ENCODE results near the gene DLG5.

The DLG5 gene

GRCh38 chr10:77820349-77820748, 106.2 kb downstream of the DLG5 start:
- no peak for DNase-seq (ENCODE audit: low spot score)

DNA sequence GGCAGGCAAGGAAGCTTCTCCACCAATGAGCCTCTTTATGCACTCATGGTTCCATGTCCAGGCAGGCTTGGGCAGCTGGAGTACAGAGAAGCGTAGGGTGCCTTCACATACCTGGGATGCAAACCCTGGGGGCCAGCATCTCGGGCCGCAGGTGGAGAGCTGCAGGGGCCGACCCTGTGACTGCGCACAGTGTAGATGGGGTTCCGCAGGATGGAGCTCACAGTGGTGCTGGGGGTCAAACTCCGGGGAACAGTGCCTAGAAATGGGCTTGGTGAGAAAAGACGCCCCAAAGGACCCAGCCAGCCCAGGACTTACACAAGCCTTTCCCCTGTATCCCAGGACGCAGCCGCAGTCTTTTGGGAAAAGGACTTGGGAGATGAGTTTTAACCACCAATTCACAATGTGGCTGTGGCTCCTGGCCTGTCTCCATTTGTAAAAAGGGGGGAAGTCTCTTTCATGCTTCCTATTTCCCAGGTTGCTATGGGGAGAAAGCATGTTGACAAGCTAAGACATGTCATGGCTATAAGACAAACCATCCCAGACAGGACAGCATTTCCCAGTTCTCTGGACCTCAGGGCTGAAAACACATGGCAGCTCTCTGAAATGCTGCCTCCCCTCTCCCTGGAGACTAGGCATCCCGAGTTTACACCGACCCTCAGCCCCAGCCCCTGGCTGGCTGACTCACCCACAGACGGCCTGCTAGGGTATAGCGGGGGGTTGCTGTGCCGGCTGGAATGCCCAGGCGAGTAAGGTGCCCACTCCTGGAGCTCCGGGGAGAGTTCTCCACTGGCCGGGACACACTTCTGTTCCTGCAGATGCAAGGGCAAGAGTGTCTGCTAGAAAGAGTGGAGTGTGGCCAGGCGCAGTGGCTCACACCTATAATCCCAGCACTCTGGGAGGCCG, 107.1 kb downstream of the DLG5 start:
- no peak for DNase-seq (ENCODE audit: low spot score)

DNA sequence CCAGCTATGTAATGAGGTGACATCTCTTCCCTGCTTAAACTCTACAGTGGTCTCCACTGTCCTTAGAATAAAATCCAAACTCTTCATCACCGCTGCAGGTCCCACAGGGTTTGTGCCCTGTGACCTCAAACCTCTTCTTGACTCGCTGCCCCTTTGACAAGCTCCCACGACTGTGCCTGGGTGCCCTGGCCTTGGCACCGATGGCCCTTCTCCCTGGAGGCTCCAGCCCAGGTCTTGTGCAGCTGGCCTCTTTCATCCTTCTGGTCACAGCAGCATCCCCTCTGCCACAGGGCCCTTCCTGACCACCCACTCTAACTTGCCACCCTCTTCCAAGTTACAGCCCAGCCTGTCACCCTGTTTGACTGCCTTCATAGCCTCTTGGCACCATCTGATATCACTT, 108.2 kb downstream of the DLG5 start:
- DNase-seq (ENCODE audit: low spot score) = no peak

GRCh38 chr10:77817541-77817940, 109.0 kb downstream of the DLG5 start:
- no peak for DNase-seq (ENCODE audit: low spot score)

DNA sequence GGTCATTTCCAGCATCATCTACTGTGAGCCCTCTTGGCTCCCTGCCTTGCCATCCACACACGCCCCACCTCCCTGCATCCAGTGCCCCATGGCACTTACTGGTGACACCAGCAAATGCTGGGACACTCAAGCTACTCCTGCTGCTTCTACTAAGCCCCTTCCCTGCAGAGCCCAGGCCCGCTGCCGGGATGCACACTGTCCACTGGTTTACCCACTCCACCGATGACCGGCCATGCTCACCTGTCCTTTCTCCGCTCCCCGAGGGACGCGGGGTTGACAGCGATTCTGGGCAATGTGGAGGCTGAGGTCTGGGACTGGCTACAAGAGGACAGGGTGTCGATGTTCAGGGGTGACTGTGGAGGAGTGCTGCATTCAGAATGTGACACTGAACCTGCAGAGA, 110.2 kb downstream of the DLG5 start:
- no peak for DNase-seq (ENCODE audit: low spot score)

DNA sequence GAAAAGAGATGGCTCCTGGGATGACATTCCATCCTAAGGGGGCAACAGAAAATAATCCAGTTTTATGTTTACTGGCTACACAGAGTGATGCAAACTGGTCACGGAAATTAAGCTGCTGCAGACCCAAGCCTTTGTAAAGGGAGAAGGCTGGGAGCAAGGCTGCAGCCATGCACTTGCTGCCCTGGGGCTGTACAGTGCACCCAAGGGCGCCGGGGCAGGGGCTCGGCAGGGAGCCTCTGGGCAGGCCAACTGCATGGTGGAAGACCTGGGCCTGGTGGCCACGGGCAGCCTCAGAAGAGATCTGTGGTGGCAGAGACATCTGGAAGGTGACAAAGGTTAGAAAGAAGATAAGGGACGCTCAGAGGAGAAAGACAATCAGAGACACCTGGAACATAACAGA, 113.8 kb downstream of the DLG5 start:
- DNase-seq (ENCODE audit: low spot score) = no peak

DNA sequence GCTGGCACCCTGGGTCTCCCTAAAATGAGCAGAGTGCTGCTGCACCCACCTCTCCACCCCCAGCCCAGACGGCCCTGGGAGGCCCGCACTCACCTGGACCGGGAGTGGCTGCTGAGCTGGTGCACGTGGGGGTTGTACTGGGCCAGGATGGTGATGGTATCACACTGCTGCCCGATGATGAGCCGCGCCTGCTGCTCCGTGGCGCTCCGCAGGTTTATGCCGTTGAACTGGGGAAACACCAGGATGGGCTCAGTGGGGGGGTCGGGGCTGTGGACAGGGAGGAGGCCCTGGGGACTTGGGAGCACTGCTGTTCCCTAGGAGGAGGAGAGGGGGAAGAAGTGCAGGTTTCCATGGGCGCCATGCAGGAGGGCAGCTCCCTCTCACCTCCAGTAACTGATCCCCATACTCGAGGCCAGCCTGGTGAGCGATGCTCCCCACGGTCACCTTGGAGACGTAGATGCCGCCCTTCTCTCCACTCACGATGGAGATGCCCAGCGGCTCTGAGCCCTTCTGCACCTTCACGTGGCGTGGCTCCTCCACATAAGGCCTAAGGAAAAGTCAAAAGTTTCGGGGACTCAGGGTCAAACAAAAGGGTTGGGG, 114.6 kb downstream of the DLG5 start:
- no peak for DNase-seq (ENCODE audit: low spot score)

DNA sequence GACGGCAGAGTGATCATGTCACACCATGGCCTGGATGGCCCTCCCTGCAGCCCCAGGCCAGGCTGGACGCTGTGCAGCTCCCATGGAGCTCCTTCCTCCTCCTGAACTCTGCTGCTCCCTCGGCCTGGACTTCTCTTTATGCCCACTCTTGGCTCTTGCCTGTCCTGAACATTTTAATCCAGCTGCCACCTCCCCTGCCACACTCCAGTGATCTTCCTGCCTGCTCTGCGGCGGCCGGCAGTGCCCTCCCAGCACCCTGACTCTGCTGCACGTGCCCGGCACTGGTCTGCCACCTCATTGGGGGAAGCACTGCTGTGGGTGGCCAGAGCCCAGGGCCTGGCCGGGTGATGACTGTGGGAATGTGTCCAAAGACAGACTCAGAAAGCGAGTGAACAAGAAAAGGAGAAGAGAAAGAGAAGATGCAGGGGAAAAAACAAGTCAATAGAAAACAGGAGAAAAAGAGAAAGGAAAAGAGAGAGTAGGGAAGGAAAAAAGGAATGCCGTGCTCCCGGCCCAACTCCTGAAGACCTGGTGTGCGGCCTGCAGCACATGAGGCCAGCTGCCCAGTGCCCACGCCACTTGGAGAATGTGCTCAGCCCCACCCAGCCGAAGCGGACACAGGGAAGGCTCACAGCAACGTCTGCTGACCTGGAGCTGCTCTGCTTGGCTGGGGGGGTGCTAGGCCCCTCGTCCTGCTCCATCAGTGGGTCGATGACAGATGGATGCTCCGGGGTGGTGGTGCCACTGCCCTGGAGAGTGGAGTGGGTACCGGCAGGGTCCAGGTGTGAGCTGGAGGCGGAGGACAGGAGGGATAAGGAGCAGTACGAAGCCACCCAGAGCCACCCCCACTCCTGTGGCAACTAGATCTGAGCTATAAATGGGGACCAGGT, 115.9 kb downstream of the DLG5 start:
- DNase-seq (ENCODE audit: low spot score) = no peak

GRCh38 chr10:77809336-77809735, 117.2 kb downstream of the DLG5 start:
- DNase-seq (ENCODE audit: low spot score) = no peak

- DNase-seq (ENCODE audit: low spot score) = no peak
These were observed 118.8 kb downstream of the DLG5 start for GRCh38 chr10:77807706-77808105.

GRCh38 chr10:77806511-77807157, 119.9 kb downstream of the DLG5 start:
- no peak for DNase-seq (ENCODE audit: low spot score)

DNA sequence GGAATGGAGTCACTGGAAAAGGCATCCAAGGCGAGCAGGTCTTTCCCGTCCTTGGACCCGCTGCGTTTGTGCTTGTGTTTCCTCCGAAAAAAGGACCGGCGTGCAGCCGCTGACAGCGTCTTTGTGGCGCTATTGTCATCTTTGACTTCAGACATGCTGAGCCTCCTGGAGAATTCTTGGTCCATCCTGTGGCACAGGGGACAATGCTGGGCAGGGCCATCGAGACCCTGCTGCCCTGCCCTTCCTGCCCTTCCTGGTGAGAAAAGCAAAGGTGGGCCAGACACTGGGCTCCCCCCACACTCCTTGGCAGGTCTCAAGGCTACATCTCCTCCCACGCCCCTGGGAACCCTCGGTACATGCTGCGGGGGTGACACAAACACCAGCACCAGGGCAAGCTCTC, 120.9 kb downstream of the DLG5 start:
- no peak for DNase-seq (ENCODE audit: low spot score)

DNA sequence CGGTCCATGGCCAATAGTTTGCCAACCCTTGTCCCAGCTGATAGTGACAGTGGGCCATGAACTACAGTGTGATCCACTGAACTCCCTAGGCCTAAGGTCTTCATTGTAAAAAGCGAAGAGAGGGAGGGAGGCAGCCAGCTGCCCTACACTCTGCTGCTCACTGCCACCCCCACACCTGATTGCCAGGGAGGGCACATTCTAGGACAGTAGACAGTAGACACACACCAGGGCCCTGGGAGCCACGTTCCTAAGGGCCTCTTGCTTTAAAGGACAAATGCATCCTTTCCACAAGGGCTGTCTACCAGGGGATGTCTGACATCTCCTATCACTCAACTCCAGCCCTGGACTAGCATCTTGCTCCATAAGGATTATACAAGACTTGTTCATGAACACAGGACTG, 122.2 kb downstream of the DLG5 start:
- no peak for DNase-seq (ENCODE audit: low spot score)

DNA sequence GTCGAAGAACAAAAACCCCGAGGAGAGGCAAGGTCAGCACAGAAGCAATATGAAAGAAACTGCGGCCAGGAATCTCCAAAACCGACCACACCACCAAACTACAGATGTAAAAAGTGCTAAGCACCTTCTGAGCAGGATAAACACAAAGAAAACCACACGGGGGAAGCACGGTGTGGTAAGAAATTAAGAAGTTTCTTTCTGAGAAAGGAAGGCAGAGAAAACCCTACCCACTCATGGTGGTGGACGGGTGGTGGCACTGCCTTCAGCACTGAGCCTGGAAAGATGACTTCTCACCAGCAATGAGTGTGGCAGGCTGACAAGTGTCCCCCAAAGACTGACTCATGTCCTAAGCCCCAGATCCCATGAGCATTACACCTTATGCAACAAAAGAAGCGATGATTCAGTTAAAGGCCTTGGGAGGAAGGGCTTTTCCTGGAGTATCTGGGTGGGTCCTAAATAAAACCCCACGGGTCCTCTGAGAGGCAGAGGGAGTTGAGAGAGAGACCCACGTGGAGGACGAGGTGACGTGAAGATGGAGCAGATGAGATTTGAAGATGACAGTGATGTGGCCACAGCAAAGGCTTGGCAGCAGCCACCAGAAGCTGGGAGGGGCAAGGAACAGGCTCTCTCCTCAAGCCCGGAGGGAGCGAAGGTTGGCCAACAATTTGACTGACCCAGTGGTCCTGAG, 124.9 kb downstream of the DLG5 start:
- no peak for DNase-seq (ENCODE audit: low spot score)

- no peak for DNase-seq (ENCODE audit: low spot score)
These were observed 125.8 kb downstream of the DLG5 start for GRCh38 chr10:77800738-77801266.

DNA sequence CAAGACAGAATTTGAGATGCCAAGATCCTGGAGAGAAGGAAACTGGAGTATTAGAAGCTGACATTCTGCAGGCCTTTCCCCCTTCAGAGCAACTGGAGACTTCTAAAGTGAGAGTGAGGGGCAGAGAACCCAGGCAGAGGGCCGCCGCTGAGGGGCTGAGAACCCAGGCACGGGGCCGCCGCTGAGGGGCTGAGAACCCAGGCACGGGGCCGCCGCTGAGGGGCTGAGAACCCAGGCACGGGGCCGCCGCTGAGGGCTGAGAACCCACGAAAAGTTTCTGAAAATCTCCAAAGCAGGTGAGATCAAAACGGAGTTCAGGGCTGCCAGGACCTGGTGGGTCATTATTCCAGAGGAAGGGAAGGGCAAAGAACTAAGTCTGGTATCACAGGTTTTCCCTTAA, 126.2 kb downstream of the DLG5 start:
- DNase-seq (ENCODE audit: low spot score) = no peak

DNA sequence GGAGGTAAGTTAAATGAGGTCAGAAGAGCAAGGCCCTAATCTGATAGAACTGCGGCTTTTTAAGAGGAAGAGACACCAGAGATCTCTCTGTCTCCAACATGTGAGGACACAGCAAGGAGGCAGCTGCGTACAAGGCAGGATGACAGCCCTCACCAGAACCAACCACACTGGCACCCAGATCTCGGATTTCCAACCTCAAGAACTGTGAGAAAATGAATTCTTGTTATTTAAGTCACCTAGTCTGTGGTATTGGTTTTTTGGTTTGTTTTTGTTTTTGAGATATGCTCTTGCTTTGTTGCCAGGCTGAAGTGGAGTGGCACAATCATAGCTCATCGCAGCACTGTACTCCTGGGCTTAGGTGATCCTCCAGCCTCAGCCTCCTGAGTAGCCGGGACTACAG, 127.2 kb downstream of the DLG5 start:
- DNase-seq (ENCODE audit: low spot score) = no peak

DNA sequence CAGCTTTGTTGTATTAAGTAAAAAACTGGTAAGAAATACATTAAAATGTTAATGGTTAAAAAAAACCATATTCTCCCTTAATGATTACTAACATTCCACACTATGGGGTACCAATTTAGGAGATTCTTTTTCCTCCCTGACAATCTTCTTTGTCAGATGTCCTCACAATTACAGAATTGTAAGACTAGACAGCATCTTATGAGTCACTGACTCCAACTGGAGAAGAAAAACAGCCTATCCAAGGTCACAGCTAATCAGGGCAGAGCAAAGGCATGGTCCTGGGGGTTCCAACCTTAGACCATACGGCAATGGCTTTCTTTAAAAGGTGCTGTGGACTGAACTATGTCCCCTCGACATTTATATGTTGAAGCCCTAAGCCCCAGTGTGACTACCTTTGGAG, 127.6 kb downstream of the DLG5 start:
- DNase-seq (ENCODE audit: low spot score) = no peak

DNA sequence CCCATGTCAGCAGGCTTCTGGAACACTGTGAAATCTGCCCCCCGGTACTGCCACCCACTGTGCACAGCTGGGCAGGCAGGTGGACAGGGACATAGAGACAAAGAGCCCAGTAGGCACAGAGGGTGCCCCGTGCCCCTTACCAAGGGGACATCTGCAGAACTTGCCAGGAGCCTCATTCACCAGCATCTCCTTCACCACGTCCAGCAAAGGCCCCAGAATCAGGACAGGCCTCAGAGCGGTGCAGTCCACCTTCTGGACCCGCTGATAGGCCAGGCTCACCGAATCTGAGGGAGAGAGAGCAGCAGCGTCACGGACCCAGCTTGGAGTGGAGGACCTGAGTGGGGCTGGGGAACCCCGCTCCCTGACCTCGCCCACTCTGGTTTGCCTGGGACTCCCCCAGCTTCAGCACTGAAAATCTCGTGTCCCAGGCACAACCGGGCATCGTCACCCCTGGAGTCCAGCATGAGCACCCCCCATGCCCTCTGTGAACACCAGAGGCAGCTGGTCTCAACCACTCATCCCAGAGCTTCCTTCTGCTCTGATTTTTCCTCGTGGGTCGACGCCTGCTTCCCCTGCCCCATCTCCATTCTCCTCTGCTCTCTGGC, 130.1 kb downstream of the DLG5 start:
- DNase-seq (ENCODE audit: low spot score) = no peak

DNA sequence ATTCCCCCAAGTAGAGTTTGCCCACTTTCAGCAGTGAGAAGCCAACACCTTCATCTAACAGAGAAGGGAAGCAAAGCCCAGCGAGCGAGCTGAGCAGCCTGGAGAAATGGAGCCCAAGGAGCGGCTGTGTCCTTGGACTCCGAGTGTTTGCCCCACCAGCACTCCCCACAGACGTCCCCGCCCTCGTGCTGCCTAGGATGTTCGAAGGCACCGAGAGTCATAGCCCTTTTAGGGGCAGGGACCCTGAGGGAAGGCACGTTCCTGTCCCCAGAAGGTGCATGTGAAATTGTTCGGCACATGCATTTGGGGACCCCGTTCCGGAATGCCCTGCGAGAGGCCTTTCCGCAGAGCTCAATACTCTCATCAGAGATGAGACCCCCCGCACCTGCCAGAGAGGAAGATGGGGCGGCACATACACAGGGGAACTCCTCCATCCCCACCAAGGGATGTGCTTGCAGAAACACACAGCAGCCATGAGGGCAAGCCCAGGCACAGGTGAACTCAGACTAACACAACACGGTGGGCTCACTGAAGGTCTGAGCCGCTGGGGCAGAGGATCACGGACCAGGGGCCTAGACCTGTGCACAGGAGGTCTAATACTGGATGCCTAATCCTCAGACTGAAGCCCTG, 131.0 kb downstream of the DLG5 start:
- DNase-seq (ENCODE audit: low spot score) = no peak

Data from iPS-NIHi11 (cell line).